Natural killer cell treated with Interleukin-12 subunit alpha and Interleukin-12 subunit beta and Interleukin-15 and Interleukin-18, amount 100 ng/mL, for 72 hours (primary cell): ENCODE measurements around the gene HOXB4. TPM values are rescaled to one million over a fixed set of nuclear protein-coding genes. Genes with fewer than 3 reads are reported as not detected.
A peak's percentile ranks its signal among the peaks of the same experiment; 100 is the strongest.

Experiments used
- ATAC-seq, 2 donors: fragments of 150-1000 bp; cut with Tn5 transposase in 1 of 2; sonication (Bioruptor Pico), chemical (Tn5 transposase) in 1 of 2; 2 replicates each; pipeline ENCODE4 v1.10.0; 2021
- DNase-seq: peaks from one replicate; pipeline ENCODE4 v3.0.0; 2022; ENCODE audit warnings: low spot score
- H3K27ac Mint-ChIP-seq, 2 donors: 1 replicate in 1 of 2; 2 replicates in 1 of 2; pipeline ENCODE4 v1.8.0; 2022; ENCODE audit warnings: mixed read lengths in 2 of 2, mild to moderate bottlenecking in 1 of 2, moderate library complexity in 1 of 2
- H3K27me3 Mint-ChIP-seq, 2 donors: 1 replicate in 1 of 2; 2 replicates in 1 of 2; pipeline ENCODE4 v1.8.0; 2022; ENCODE audit warnings: mixed read lengths in 2 of 2
- H3K36me3 Mint-ChIP-seq: one replicate; pipeline ENCODE4 v1.8.0; 2022; ENCODE audit warnings: mixed read lengths
- H3K4me1 Mint-ChIP-seq, 2 donors: 1 replicate in 1 of 2; 2 replicates in 1 of 2; pipeline ENCODE4 v1.8.0; 2022; ENCODE audit warnings: low read depth in 2 of 2, mixed read lengths in 2 of 2, mild to moderate bottlenecking in 1 of 2
- H3K4me3 Mint-ChIP-seq: one replicate; pipeline ENCODE4 v1.8.0; 2022; ENCODE audit warnings: mixed read lengths
- H3K9me3 Mint-ChIP-seq: 2 replicates; pipeline ENCODE4 v1.8.0; 2022; ENCODE audit warnings: mixed read lengths
- total RNA-seq, 2 donors: library from RNA; stranded (reverse); gene quantifications; one replicate each; pipeline ENCODE4 v1.2.3, GENCODE V29; 2022

The HOXB4 gene
- total RNA-seq, 2 donors from 2014 or later = 6.9 to 8.2 TPM

- H3K36me3 Mint-ChIP-seq = no peaks in the 10 kb centered on the region
- H3K4me1 Mint-ChIP-seq = peaks cover 37 to 41% of the 10 kb centered on the region in 2 donors
- ATAC-seq = peak; percentile 66 to 75
- H3K4me3 Mint-ChIP-seq = peak within 1 kb of the TSS; percentile 85
- H3K27ac Mint-ChIP-seq = peak within 1 kb of the TSS; percentile 81 to 94
- DNase-seq = peak; percentile 84
- H3K27me3 Mint-ChIP-seq = peaks cover 35 to 36% of the 10 kb centered on the region in 2 donors
- no peaks in the 10 kb centered on the region for H3K9me3 Mint-ChIP-seq
Observed at GRCh38 chr17:48610282-48611211, 32.4 kb upstream of the HOXB4 start, which contains the start of gene HOXB7. TSS of gene HOXB7 (minus strand) at chr17:48611017. CDS start at chr17:48610918, 99 bp downstream.

DNA sequence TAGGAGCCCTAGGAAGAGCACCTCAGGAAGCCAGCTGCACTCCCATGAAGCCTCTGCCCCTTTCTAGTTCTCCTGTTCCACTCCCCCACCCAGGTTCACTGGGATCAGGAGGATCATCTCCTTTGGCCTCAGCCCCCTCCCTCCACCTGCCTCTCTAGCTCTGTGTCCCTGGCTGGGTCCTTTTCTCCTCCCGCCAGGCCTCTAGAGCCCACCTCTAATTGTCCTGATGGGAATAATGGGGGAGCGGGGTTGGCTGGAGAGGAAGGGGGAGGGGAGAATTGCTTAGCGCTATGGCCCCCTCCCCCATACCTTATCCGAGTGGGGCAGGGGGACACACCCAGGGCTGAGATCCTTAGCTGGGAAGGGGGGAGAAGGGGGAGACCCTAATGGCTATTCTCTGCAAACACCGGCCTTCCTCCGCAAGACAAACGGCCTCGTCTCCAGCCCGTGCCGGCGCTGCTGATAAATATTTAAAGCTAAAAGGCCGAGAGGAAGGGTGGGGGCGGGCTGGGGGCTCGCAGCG, 31.7 kb upstream of the HOXB4 start:
- peaks cover 35 to 36% of the 10 kb centered on the region in 2 donors for H3K4me1 Mint-ChIP-seq
- no peak for DNase-seq
- no peaks in the 10 kb centered on the region for H3K36me3 Mint-ChIP-seq
- no peaks in the 10 kb centered on the region for H3K9me3 Mint-ChIP-seq
- no peak overlapping the region for H3K4me3 Mint-ChIP-seq
- no peak for ATAC-seq
- no peak overlapping the region for H3K27ac Mint-ChIP-seq
- H3K27me3 Mint-ChIP-seq = peaks cover 31 to 33% of the 10 kb centered on the region in 2 donors

GRCh38 chr17:48609033-48609432, 30.9 kb upstream of the HOXB4 start:
- DNase-seq = no peak
- Mint-ChIP-seq H3K36me3 (no peaks in the 10 kb centered on the region), H3K4me3 (peak overlapping the region; percentile 34), H3K9me3 (no peaks in the 10 kb centered on the region), H3K27me3 (peaks cover 30 to 31% of the 10 kb centered on the region in 2 donors), H3K4me1 (peaks cover 30 to 33% of the 10 kb centered on the region in 2 donors), H3K27ac (no peak overlapping the region)
- ATAC-seq = no peak

DNA sequence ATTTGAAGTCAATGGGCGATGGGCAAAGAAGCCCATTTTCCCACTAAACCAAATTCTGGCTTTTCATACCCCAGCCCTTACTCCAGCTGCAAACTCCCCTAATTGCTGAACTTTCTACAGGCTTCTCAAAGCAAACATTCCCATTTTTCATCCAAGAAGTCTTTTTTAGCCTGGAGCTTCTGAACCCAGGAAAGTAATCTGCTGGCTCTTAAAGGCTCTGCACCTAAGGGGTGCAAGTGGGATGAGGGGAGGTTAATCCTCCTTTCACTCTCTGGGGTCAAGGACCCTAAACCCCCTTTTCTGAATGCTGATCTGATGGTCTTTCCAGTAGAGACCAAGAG, 30.3 kb upstream of the HOXB4 start:
- DNase-seq (no peak), ATAC-seq (no peak)
- peak overlapping the region; percentile 34 for H3K4me3 Mint-ChIP-seq
- H3K9me3 Mint-ChIP-seq = no peaks in the 10 kb centered on the region
- no peak overlapping the region for H3K27ac Mint-ChIP-seq
- H3K36me3 Mint-ChIP-seq = no peaks in the 10 kb centered on the region
- H3K4me1 Mint-ChIP-seq = peaks cover 27 to 28% of the 10 kb centered on the region in 2 donors
- peaks cover 28 to 30% of the 10 kb centered on the region in 2 donors for H3K27me3 Mint-ChIP-seq

- Mint-ChIP-seq H3K36me3 (no peaks in the 10 kb centered on the region), H3K27ac (no peak overlapping the region), H3K4me1 (peaks cover 18 to 19% of the 10 kb centered on the region in 2 donors), H3K27me3 (peaks cover 27 to 34% of the 10 kb centered on the region in 2 donors), H3K4me3 (no peak overlapping the region), H3K9me3 (no peaks in the 10 kb centered on the region)
- DNase-seq (no peak), ATAC-seq (no peak)
Observed at GRCh38 chr17:48606892-48607614, 28.9 kb upstream of the HOXB4 start.

GRCh38 chr17:48605991-48606891, 28.1 kb upstream of the HOXB4 start:
- ATAC-seq = no peak
- no peak overlapping the region for H3K27ac Mint-ChIP-seq
- H3K9me3 Mint-ChIP-seq = no peaks in the 10 kb centered on the region
- H3K4me3 Mint-ChIP-seq = no peak overlapping the region
- peaks cover 12 to 13% of the 10 kb centered on the region in 2 donors for H3K4me1 Mint-ChIP-seq
- H3K27me3 Mint-ChIP-seq = peaks cover 28 to 35% of the 10 kb centered on the region in 2 donors
- DNase-seq = no peak
- no peaks in the 10 kb centered on the region for H3K36me3 Mint-ChIP-seq

DNA sequence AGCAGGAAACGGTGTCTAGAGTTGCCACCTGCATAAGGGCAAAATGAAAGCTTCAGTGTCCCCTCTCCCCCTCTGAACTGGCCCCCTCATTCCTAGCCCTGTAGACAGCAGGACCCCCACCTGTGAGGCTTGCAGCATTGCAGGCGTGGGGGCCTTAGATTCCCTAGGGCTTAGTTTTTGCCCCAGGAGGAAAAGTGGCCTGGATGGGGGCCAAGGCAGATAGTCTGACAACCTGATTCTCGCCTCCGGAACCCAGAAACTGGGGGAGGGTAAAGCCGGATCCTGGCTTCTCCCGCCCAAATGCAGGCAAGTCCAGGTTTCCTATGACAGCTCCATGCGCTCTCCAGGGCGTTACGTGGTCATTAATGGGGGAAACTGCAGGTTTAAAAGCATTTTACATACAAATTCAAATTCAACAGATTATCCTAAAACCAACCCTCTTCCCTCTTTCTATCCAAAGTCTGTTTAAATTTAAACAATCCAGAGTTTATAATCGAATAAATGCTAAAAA, 27.3 kb upstream of the HOXB4 start:
- no peaks in the 10 kb centered on the region for H3K9me3 Mint-ChIP-seq
- H3K27ac Mint-ChIP-seq = no peak overlapping the region
- ATAC-seq (no peak), DNase-seq (no peak)
- no peaks in the 10 kb centered on the region for H3K36me3 Mint-ChIP-seq
- H3K27me3 Mint-ChIP-seq = peaks cover 33 to 43% of the 10 kb centered on the region in 2 donors
- H3K4me1 Mint-ChIP-seq = peaks cover 6 to 8% of the 10 kb centered on the region in 2 donors
- no peak overlapping the region for H3K4me3 Mint-ChIP-seq

DNA sequence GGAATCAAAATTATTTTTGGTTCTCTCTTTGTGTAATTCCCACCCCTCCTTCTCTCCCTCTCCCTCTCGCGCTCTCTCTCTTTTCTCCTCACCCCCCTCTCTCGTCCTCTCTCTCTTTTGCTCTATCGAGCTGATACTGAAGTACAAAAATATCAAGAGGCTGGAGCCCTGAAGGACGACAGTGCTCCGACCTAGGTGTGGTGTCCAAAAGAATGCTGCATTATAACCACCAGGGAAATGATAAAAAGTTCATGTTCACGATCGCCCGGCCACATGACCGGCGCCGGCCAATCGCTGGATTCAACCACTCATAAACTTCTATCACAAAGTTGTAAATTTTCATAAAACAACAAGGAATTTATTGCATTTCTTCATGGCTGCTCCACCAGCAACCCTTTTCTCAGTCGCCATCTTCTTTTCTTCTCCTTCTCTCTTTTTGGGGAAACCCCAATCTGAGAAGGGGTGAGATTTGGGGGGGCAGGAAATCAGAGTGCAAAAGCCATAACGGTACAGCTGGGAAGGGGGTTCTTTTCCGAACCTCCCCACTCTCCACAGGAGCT, 26.7 kb upstream of the HOXB4 start, which contains the start of gene HOXB6:
HOXB6 (minus strand) TSS at position 217 of the 560 bp plus-strand sequence. CDS start 6,836 bp downstream, outside the sequence.
- Mint-ChIP-seq H3K4me1 (peaks cover 6 to 8% of the 10 kb centered on the region in 2 donors), H3K4me3 (peak within 1 kb of the TSS; percentile 52)

DNA sequence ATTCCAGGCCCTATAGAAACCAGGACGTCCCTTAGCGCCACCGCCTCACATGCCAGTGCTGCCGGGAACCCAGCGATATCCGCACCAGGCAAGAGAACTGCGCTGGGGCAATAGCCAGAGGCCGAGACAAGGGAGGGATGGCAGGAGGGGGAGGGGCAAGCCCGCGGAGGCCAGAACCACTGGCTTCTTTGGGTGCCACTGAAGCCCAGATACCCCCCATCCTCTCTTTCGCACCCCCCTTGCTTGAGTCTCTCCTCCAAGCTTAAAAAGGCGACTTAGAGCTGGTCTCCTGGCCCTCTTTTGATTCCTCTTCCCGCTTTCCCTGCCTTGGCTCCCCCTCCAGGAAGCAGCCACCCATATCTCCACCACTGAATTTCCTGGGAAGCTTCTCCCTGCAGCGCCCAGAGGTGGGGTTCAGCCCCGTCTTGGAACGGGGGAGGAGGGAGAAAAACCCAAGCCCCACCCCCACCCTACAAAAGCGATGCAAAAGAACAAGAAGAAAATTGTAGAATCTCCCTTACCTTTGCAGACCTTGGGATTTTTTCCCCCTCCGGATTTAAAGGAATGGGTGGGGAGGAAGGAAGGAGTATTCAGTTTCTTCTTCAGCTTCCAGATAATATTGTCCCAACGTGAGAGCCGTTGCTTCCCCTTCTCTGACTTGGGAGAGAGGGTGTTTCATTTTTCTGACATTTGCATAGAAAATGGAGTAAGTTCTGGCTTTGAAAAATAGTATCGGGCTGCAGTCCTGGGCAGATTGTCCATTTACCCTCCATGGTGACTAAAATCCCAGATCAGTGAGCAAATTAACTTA, 26.0 kb upstream of the HOXB4 start:
- Mint-ChIP-seq H3K36me3 (no peaks in the 10 kb centered on the region), H3K4me3 (peak overlapping the region; percentile 52), H3K27me3 (peaks cover 45 to 56% of the 10 kb centered on the region in 2 donors), H3K27ac (no peak overlapping the region), H3K9me3 (no peaks in the 10 kb centered on the region), H3K4me1 (peaks cover 6 to 8% of the 10 kb centered on the region in 2 donors)
- ATAC-seq (no peak), DNase-seq (no peak)

More for the DNA sequence above, 26.7 kb upstream of the HOXB4 start, which contains the start of gene HOXB6:
- DNase-seq = no peak
- H3K36me3 Mint-ChIP-seq = no peaks in the 10 kb centered on the region
- peaks cover 40 to 49% of the 10 kb centered on the region in 2 donors for H3K27me3 Mint-ChIP-seq
- ATAC-seq = no peak
- no peaks in the 10 kb centered on the region for H3K9me3 Mint-ChIP-seq
- no peak within 1 kb of the TSS for H3K27ac Mint-ChIP-seq

DNA sequence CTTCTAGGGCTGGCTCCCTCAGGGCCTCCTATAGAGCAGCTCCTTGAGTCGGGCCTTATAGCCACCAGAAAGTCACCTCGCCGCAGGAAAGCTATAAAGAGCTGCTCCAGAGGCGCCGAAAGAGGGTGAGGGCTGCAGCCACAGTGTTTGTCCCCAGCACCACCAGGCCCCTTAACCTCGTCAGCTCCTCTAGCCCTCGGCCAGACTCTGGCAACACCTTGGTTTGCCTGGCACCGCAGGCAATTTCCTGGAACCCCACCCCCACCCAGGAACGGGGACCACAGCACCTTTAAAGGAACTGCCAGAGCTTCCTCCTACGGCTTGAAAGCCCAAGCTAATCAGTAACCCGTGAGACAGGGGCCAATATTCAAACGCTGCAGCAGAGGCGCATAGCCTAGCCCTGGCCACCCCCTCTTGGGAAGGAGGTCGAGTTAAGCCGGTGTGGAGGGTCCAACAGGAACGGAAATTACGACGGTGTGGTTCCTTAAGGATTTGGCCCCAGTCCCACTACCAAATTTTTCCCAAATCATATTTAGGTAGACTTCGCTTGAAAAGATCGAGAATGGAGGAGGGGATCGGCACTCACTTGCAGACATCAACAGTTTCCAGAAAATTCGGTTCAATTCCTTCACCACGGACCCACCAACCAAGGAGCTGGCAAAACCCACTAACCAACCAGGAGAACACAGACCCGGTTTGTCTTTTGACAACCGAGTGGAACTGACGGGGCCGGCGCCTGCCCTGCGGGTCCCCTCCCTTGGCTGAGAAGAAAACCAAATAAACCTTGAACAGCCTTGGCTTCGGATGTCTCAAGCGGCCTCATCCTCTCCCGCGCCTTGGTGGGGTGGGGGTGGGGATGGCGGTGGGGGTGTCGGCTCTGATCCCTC, 23.6 kb upstream of the HOXB4 start:
- peaks cover 48 to 73% of the 10 kb centered on the region in 2 donors for H3K27me3 Mint-ChIP-seq
- H3K36me3 Mint-ChIP-seq = no peaks in the 10 kb centered on the region
- peaks cover 19 to 27% of the 10 kb centered on the region in 2 donors for H3K4me1 Mint-ChIP-seq
- H3K27ac Mint-ChIP-seq = no peak overlapping the region
- DNase-seq = no peak
- no peaks in the 10 kb centered on the region for H3K9me3 Mint-ChIP-seq
- no peak for ATAC-seq
- no peak overlapping the region for H3K4me3 Mint-ChIP-seq

DNA sequence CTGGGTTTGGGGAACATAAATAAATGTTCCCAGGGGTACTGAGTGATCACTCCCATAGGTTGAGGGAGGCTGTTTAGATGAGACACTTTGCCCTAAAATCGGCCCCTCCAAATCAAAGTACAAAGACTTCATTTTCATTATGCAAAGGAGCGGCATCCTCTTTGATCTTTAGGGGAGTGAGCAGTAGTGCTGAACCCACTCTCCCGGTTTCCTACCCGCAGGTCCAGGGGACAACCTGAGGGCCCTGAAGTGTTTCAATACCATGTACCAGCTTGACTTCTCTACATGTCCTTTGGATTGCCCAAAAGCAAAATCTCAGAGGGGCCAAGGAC, 23.0 kb upstream of the HOXB4 start:
- ATAC-seq = no peak
- no peak overlapping the region for H3K4me3 Mint-ChIP-seq

More for the DNA sequence above, 23.0 kb upstream of the HOXB4 start:
- peaks cover 54 to 79% of the 10 kb centered on the region in 2 donors for H3K27me3 Mint-ChIP-seq
- H3K27ac Mint-ChIP-seq = no peak overlapping the region
- DNase-seq = no peak
- no peaks in the 10 kb centered on the region for H3K36me3 Mint-ChIP-seq
- no peaks in the 10 kb centered on the region for H3K9me3 Mint-ChIP-seq
- H3K4me1 Mint-ChIP-seq = peaks cover 25 to 33% of the 10 kb centered on the region in 2 donors
